GM12878 (cell line): ENCODE results near the gene YJU2. TPM values are rescaled to one million over a fixed set of nuclear protein-coding genes. Genes with fewer than 3 reads are reported as not detected.

Experiments used
- ATAC-seq: fragments of 200-7000 bp; cut with Tn5 transposase; 3 replicates; pipeline ENCODE4 v1.9.1; 2020; ENCODE audit warnings: mild to moderate bottlenecking, moderate library complexity
- BruUV-seq: library from RNA; stranded (reverse); fragments of 400-500 nt; replicated peaks from 2 replicates; lab custom pipeline; 2021; lab: Mats Ljungman, UMichigan
- CTCF ChIA-PET: fragments of 300-600 bp; sonication (Branson Sonifier 250); formaldehyde crosslinking; extraction: SDS; loops from one replicate; lab custom pipeline; 2021; ENCODE audit warnings: inconsistent platforms; lab: Yijun Ruan, JAX
- POLR2A ChIA-PET: fragments of 350-600 bp; formaldehyde crosslinking; extraction: SDS; loops from one replicate; lab custom pipeline; 2021; ENCODE audit warnings: inconsistent platforms; lab: Charles Lee
- RAD21 ChIA-PET: fragments of 300-600 bp; sonication (Branson Sonifier 250); formaldehyde crosslinking; loops from one replicate; lab custom pipeline; 2023; ENCODE audit warnings: antibody characterized with exemption; ENCODE audit not compliant: unreplicated experiment; lab: Charles Lee
- SMC1A ChIA-PET: fragments of 300-600 bp; sonication (Branson Sonifier 250); formaldehyde crosslinking; loops from one replicate; lab custom pipeline; 2023; ENCODE audit not compliant: unreplicated experiment, uncharacterized antibody; lab: Charles Lee
- DNase-seq: peaks from one replicate; pipeline ENCODE4 v3.0.0-alpha.2; 2011; ENCODE audit warnings: low read depth, low spot score
- FAIRE-seq: peaks from 3 replicates; lab custom pipeline; 2011; peaks lifted over from hg19 to GRCh38; lab: Jason Lieb, UNC
- H2AFZ ChIP-seq: 2 replicates; pipeline ENCODE4 v1.6.0; 2011; ENCODE audit warnings: low read depth, low read length, control low read depth; ENCODE audit not compliant: control insufficient read depth
- H3K27ac ChIP-seq: 2 replicates; pipeline ENCODE4 v1.5.1; 2011; ENCODE audit warnings: control low read depth; ENCODE audit not compliant: control insufficient read depth, insufficient read depth
- H3K27me3 ChIP-seq, 2 experiments: replicated peaks in 1 of 2; 2 replicates each; pipeline versions ENCODE4 v1.6.0 to v1.6.1; 2011; ENCODE audit warnings: low read length in 1 of 2; ENCODE audit not compliant: control insufficient read depth in 2 of 2, insufficient read depth in 2 of 2
- H3K36me3 ChIP-seq, 2 experiments: 2 replicates each; pipeline ENCODE4 v1.5.1; 2011; ENCODE audit warnings: low read length in 1 of 2; ENCODE audit not compliant: control insufficient read depth in 2 of 2, insufficient read depth in 2 of 2
- H3K4me1 ChIP-seq: 2 replicates; pipeline ENCODE4 v1.6.1; 2011; ENCODE audit warnings: mild to moderate bottlenecking, low read length, moderate library complexity, mixed read lengths; ENCODE audit not compliant: control insufficient read depth, insufficient read depth
- H3K4me2 ChIP-seq: 2 replicates; pipeline ENCODE4 v1.6.0; 2011; ENCODE audit warnings: control low read depth; ENCODE audit not compliant: control insufficient read depth, insufficient read depth
- H3K4me3 ChIP-seq: fragments of 200-600 bp; sonication (generic); 2 replicates; pipeline ENCODE4 v1.5.1; 2016
- H3K79me2 ChIP-seq: 2 replicates; pipeline ENCODE4 v1.6.0; 2011; ENCODE audit warnings: low read length; ENCODE audit not compliant: control insufficient read depth, insufficient read depth
- H3K9ac ChIP-seq: 2 replicates; pipeline ENCODE4 v1.8.0; 2011; ENCODE audit warnings: low read length, control low read depth, mixed read lengths; ENCODE audit not compliant: control insufficient read depth, insufficient read depth
- H3K9me3 ChIP-seq: replicated peaks from 3 replicates; pipeline ENCODE4 v1.5.1; 2011; ENCODE audit warnings: mild to moderate bottlenecking, low read length; ENCODE audit not compliant: control insufficient read depth, insufficient read depth
- H4K20me1 ChIP-seq: 2 replicates; pipeline ENCODE4 v1.6.0; 2011; ENCODE audit not compliant: control insufficient read depth, insufficient read depth
- CTCF ChIP-seq, 3 experiments: IDR thresholded peaks in 2 of 3; conservative IDR thresholded peaks in 1 of 3; 2 replicates each; pipeline ENCODE4 v1.5.1; 2011; ENCODE audit warnings: low read depth in 3 of 3, low read length in 3 of 3, mild to moderate bottlenecking in 3 of 3, control low read depth in 2 of 3, moderate library complexity in 2 of 3, inconsistent platforms in 1 of 3, mixed read lengths in 1 of 3; ENCODE audit not compliant: control insufficient read depth in 2 of 3, insufficient read depth in 1 of 3; ENCODE audit errors: extremely low read depth in 1 of 3
- IKZF1 ChIP-seq: fragments of 450-650 bp; conservative IDR thresholded peaks from 2 replicates; pipeline ENCODE4 v1.6.1; 2017; ENCODE audit warnings: antibody characterized with exemption, mild to moderate bottlenecking
- RAD21 ChIP-seq: IDR thresholded peaks from 2 replicates; pipeline ENCODE4 v1.6.1; 2011; ENCODE audit warnings: mild to moderate bottlenecking, low read depth, low read length, moderate library complexity; ENCODE audit not compliant: insufficient read depth
- ZNF384 ChIP-seq: IDR thresholded peaks from 2 replicates; pipeline ENCODE4 v1.6.1; 2012; ENCODE audit warnings: low read depth, mild to moderate bottlenecking, low read length, improper control_type of control experiment, borderline replicate concordance
- ZSCAN29 ChIP-seq: fragments of 450-650 bp; IDR thresholded peaks from 2 replicates; pipeline ENCODE4 v1.6.1; 2017; ENCODE audit warnings: mild to moderate bottlenecking, moderate library complexity
- WGBS: methylation state at CpG from one replicate; pipeline ENCODE4 v1.1.6; 2016; ENCODE audit warnings: low lambda C conversion rate; ENCODE audit not compliant: insufficient replicate concordance, insufficient coverage; ENCODE audit errors: missing lambda C conversion rate; 5-methylcytosine and 5-hydroxymethylcytosine counted together
- in situ Hi-C: fragments of 300-500 bp; cut with MboI; formaldehyde crosslinking; loops from 9 replicates; pipeline ENCODE4 v1.14.3; 2018; ENCODE audit warnings: mixed read lengths
- intact Hi-C: fragments of 100-400 bp; cut with micrococcal nuclease; formaldehyde crosslinking; loops from one replicate; pipeline ENCODE4 v1.14.2; 2022; ENCODE audit not compliant: unreplicated experiment
- polyA plus RNA-seq, 11 experiments: library from polyadenylated mRNA; depleted of rRNA in 4 of 11; unstranded in 6 of 11; stranded (reverse) in 5 of 11; fragments of >200 nt; fragmentation: Nextera tagmentation in 4 of 11; fragmentation: Illumina TruSeq in 1 of 11; extraction: Ambion mirVana in 4 of 11; extraction: Trizol in 1 of 11; gene quantifications; 1 replicate in 1 of 11; 2 replicates in 10 of 11; pipeline versions ENCODE4 v1.2.1 to v1.2.3, GENCODE V29; 2011 to 2016; ENCODE audit warnings: inconsistent platforms in 2 of 11, missing spikeins in 2 of 11, low read depth in 1 of 11
- total RNA-seq, 4 experiments: library from RNA; depleted of rRNA in 3 of 4; stranded (reverse); fragments of >200 nt in 3 of 4; fragmentation: Illumina TruSeq in 1 of 4; extraction: Trizol in 1 of 4; gene quantifications; 2 replicates each; pipeline versions ENCODE4 v1.2.1 to v1.2.3, GENCODE V29; 2013 to 2021

The YJU2 gene
- total and polyA plus RNA-seq, 10 of the 15 experiments (the other 5 are each of a cell fraction or from before 2014, with no cell fraction given) = 0.26 to 40.7 (median 23.8) TPM

DNA sequence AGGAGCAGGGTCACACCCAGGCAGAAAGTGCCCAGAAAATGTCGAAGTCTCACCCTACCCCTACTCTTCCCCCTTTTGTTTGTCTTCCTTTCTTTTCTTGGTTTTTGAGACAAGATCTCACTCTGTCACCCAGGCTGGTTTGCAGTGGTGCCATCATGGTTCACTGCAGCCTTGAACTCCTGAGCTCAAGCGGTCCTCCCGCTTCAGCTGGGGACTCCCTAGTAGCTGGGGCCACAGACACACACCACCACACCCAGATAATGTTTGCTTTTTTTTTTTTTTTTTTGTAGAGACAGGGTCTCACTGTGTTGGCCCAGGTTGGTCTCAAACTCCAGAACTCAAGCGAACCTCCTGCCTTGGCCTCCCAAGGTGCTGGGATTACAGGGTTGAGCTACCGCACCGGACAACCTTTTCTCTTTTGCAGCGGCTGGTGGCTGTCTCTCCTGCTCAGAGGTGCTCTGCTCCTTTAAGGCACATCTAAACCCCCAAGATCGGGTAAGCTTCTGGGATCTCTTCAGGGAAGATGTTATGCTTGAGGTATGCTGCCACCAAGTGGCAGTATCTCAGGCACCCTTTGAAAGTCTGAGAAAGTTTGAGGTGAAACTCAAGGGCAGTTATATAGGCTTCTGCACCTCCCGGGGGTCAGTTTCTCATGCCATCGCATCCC lies 39.9 kb upstream of the YJU2 start:
- no peaks in the 10 kb centered on the region for H3K27me3 ChIP-seq
- no peaks in the 10 kb centered on the region for H3K36me3 ChIP-seq
- no peak overlapping the region for H3K4me3 ChIP-seq
- ChIA-PET POLR2A (no interaction called here), CTCF (interaction anchor here (0.6 to 3.4 kb wide), 17 partner anchors 8 to 221 kb away, joined by 3 to 19 read pairs (median 6); partner anchors contain the start of genes EBI3 and EEF2), RAD21 (interaction anchor here (0.6 to 2.4 kb wide), 3 partner anchors 23 to 722 kb away, joined by 3 to 10 read pairs (median 4); partner anchors contain the start of gene EBI3), SMC1A (interaction anchor here (0.8 to 1.0 kb wide), 2 partner anchors 64 to 445 kb away, joined by 3 read pairs; partner anchors contain the start of gene MRPL54)
- no TSS peak for BruUV-seq
- H4K20me1 ChIP-seq = no peaks in the 10 kb centered on the region
- H3K9ac ChIP-seq = no peak overlapping the region
- H3K79me2 ChIP-seq = no peaks in the 10 kb centered on the region
- no peaks in the 10 kb centered on the region for H3K4me1 ChIP-seq
- peak; percentile 27 for FAIRE-seq
- TF ChIP-seq ZNF384 = 0 out of 2 replicates have a peak, but pooled peaks have one; percentile 3
- peak; percentile 27; the same call in 1 of the 2 replicates for TF ChIP-seq RAD21
- peak; percentile 42 to 52 (median 46); a peak in 5 of 6 replicates for TF ChIP-seq CTCF (IDR thresholded peaks at IDR 0.05 in 2 of 3, conservative IDR thresholded peaks at IDR 0.05 in 1 of 3; ENCODE audit: control insufficient read depth in 2 of 3, extremely low read depth in 1 of 3, insufficient read depth in 1 of 3, low read depth in 3 of 3, low read length in 3 of 3)
- TF ChIP-seq IKZF1 = no peak
- TF ChIP-seq ZSCAN29 = no peak
- ATAC-seq = peak; percentile 67
- no peak overlapping the region for H3K27ac ChIP-seq
- no peak overlapping the region for H2AFZ ChIP-seq
- in situ Hi-C loops (loop anchor here (10.0 kb wide), 1 partner anchor 542 kb away; no protein-coding TSS in a partner anchor), intact Hi-C loops (no loop called here)
- H3K4me2 ChIP-seq = no peak overlapping the region
- DNase-seq = no peak
- H3K9me3 ChIP-seq = no peaks in the 10 kb centered on the region
- 62% methylated on average over 10 of the region's 10 CpGs for WGBS
